Measurements from ENCODE around the gene GSTK1.

The GSTK1 gene

GRCh38 chr7:143221737-143222136, 41.5 kb upstream of the GSTK1 start, which contains the start of gene TAS2R40:
TAS2R40 (plus strand) TSS chr7:143222037; CDS start chr7:143222079, 42 bp downstream.
- TF ChIP-seq, protein P1, sequence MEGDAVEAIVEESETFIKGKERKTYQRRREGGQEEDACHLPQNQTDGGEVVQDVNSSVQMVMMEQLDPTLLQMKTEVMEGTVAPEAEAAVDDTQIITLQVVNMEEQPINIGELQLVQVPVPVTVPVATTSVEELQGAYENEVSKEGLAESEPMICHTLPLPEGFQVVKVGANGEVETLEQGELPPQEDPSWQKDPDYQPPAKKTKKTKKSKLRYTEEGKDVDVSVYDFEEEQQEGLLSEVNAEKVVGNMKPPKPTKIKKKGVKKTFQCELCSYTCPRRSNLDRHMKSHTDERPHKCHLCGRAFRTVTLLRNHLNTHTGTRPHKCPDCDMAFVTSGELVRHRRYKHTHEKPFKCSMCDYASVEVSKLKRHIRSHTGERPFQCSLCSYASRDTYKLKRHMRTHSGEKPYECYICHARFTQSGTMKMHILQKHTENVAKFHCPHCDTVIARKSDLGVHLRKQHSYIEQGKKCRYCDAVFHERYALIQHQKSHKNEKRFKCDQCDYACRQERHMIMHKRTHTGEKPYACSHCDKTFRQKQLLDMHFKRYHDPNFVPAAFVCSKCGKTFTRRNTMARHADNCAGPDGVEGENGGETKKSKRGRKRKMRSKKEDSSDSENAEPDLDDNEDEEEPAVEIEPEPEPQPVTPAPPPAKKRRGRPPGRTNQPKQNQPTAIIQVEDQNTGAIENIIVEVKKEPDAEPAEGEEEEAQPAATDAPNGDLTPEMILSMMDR (IDR thresholded peaks at IDR 0.05; ENCODE audit: insufficient read depth, missing control alignments): no peak
- no peak for DNase-seq (ENCODE audit: insufficient read length, low spot score)
- no peak for FAIRE-seq

GRCh38 chr7:143222782-143223181, 40.5 kb upstream of the GSTK1 start:
- no peak for FAIRE-seq

GRCh38 chr7:143223784-143224183, 39.5 kb upstream of the GSTK1 start:
- no peak for FAIRE-seq

More at GRCh38 chr7:143222782-143223181, 40.5 kb upstream of the GSTK1 start:
- TF ChIP-seq, protein P1 (IDR thresholded peaks at IDR 0.05; ENCODE audit: insufficient read depth, missing control alignments): no peak
- no peak for DNase-seq (ENCODE audit: insufficient read length, low spot score)

GRCh38 chr7:143225047-143225446, 38.2 kb upstream of the GSTK1 start:
- DNase-seq (ENCODE audit: insufficient read length, low spot score): no peak

More at GRCh38 chr7:143223784-143224183, 39.5 kb upstream of the GSTK1 start:
- TF ChIP-seq, protein P1 (IDR thresholded peaks at IDR 0.05; ENCODE audit: insufficient read depth, missing control alignments): no peak
- DNase-seq (ENCODE audit: insufficient read length, low spot score): no peak

GRCh38 chr7:143227806-143228205, 35.4 kb upstream of the GSTK1 start:
- FAIRE-seq (no peak), DNase-seq (ENCODE audit: insufficient read length, low spot score) (no peak)
- TF ChIP-seq, protein P1 (IDR thresholded peaks at IDR 0.05; ENCODE audit: insufficient read depth, missing control alignments): no peak

More at GRCh38 chr7:143225047-143225446, 38.2 kb upstream of the GSTK1 start:
- no peak for FAIRE-seq
- TF ChIP-seq, protein P1 (IDR thresholded peaks at IDR 0.05; ENCODE audit: insufficient read depth, missing control alignments): no peak

- no peak for DNase-seq (ENCODE audit: insufficient read length, low spot score)
- FAIRE-seq: no peak
- TF ChIP-seq, protein P1 (IDR thresholded peaks at IDR 0.05; ENCODE audit: insufficient read depth, missing control alignments): no peak
Observed at GRCh38 chr7:143229054-143229790, 34.0 kb upstream of the GSTK1 start.

Data from D721Med (cell line).